HFFc6 (cell line): ENCODE measurements around the gene HSD17B14. TPM values are rescaled to one million over a fixed set of nuclear protein-coding genes. Genes with fewer than 3 reads are reported as not detected.
"Not testable (repeated sequence)": the region's sequence is repeated elsewhere in the genome, so short reads cannot be mapped to it uniquely, and the experiment has no call there.

ENCODE experiments used
- DNase-seq: peaks from one replicate; pipeline ENCODE4 v3.0.0-alpha.2; 2018
- H3K27ac Mint-ChIP-seq: 2 replicates; pipeline ENCODE4 v1.8.0; 2020; ENCODE audit warnings: mild to moderate bottlenecking, mixed read lengths
- H3K27me3 Mint-ChIP-seq: 2 replicates; pipeline ENCODE4 v1.8.0; 2021; ENCODE audit warnings: mild to moderate bottlenecking, moderate library complexity, mixed read lengths; ENCODE audit not compliant: insufficient read depth
- H3K36me3 Mint-ChIP-seq: 2 replicates; pipeline ENCODE4 v1.8.0; 2021; ENCODE audit warnings: low read depth, mixed read lengths
- H3K4me1 Mint-ChIP-seq: 2 replicates; pipeline ENCODE4 v1.8.0; 2020; ENCODE audit warnings: low read depth, mixed read lengths
- H3K4me3 Mint-ChIP-seq: 2 replicates; pipeline ENCODE4 v1.8.0; 2020; ENCODE audit warnings: mild to moderate bottlenecking, moderate library complexity, mixed read lengths
- H3K9me3 Mint-ChIP-seq: 2 replicates; pipeline ENCODE4 v1.8.0; 2020; ENCODE audit warnings: mild to moderate bottlenecking, mixed read lengths
- CTCF ChIP-seq: fragments of 200-600 bp; sonication (generic); IDR thresholded peaks from 2 replicates; pipeline ENCODE4 v1.5.0; 2021; ENCODE audit warnings: antibody characterized with exemption, mild to moderate bottlenecking
- total RNA-seq, 6 experiments: library from RNA; stranded (reverse); fragmentation: NEBNext Ultra II Directional; extraction: Animal tissue kit (Norgen Biotek cat#: 25700); gene quantifications; 2 replicates in 1 of 6; 3 replicates in 5 of 6; pipeline ENCODE4 v1.2.3, GENCODE V29; 2021

HSD17B14 gene
- total RNA-seq, 6 experiments from 2014 or later = 2.9 to 10.0 (median 8.9) TPM

GRCh38 chr19:48878196-48879024 is 42.1 kb upstream of the HSD17B14 start:
- Mint-ChIP-seq H3K4me1 (peaks cover 30% of the 10 kb centered on the region), H3K9me3 (peaks cover 23% of the 10 kb centered on the region), H3K27me3 (peaks cover 76% of the 10 kb centered on the region), H3K36me3 (peaks cover 63% of the 10 kb centered on the region), H3K27ac (peak overlapping the region; percentile 68), H3K4me3 (peak overlapping the region; percentile 56)
- TF ChIP-seq CTCF = no peak
- DNase-seq = no peak

- TF ChIP-seq CTCF = no peak
- peaks cover 82% of the 10 kb centered on the region for H3K27me3 Mint-ChIP-seq
- H3K4me1 Mint-ChIP-seq = peaks cover 32% of the 10 kb centered on the region
- H3K27ac Mint-ChIP-seq = peak overlapping the region; percentile 68
- H3K9me3 Mint-ChIP-seq = peaks cover 26% of the 10 kb centered on the region
- peaks cover 66% of the 10 kb centered on the region for H3K36me3 Mint-ChIP-seq
- no peak for DNase-seq
- H3K4me3 Mint-ChIP-seq = peak overlapping the region; percentile 56
Measured at GRCh38 chr19:48877855-48878195, 41.5 kb upstream of the HSD17B14 start.

- H3K4me3 Mint-ChIP-seq = peak overlapping the region; percentile 100
- not testable (repeated sequence) for DNase-seq
- peaks cover 23% of the 10 kb centered on the region for H3K9me3 Mint-ChIP-seq
- H3K36me3 Mint-ChIP-seq = peaks cover 64% of the 10 kb centered on the region
- H3K27me3 Mint-ChIP-seq = peaks cover 77% of the 10 kb centered on the region
- H3K27ac Mint-ChIP-seq = peak overlapping the region; percentile 100
- H3K4me1 Mint-ChIP-seq = peaks cover 32% of the 10 kb centered on the region
Measured at GRCh38 chr19:48876043-48876981, 40.0 kb upstream of the HSD17B14 start.

GRCh38 chr19:48874303-48875135 is 38.2 kb upstream of the HSD17B14 start:
- TF ChIP-seq CTCF = peak; percentile 32
- Mint-ChIP-seq H3K27ac (peak overlapping the region; percentile 100), H3K27me3 (peaks cover 63% of the 10 kb centered on the region), H3K4me3 (peak overlapping the region; percentile 100), H3K9me3 (peaks cover 23% of the 10 kb centered on the region), H3K4me1 (peaks cover 32% of the 10 kb centered on the region), H3K36me3 (peaks cover 64% of the 10 kb centered on the region)
- peak; percentile 71 for DNase-seq

- TF ChIP-seq CTCF = 0 out of 2 replicates have a peak, but pooled peaks have one; percentile 1
- H3K27ac Mint-ChIP-seq = peak overlapping the region; percentile 100
- DNase-seq = no peak
- H3K4me3 Mint-ChIP-seq = peak overlapping the region; percentile 100
- peaks cover 58% of the 10 kb centered on the region for H3K27me3 Mint-ChIP-seq
- peaks cover 23% of the 10 kb centered on the region for H3K9me3 Mint-ChIP-seq
- peaks cover 63% of the 10 kb centered on the region for H3K36me3 Mint-ChIP-seq
- H3K4me1 Mint-ChIP-seq = peaks cover 38% of the 10 kb centered on the region
Measured at GRCh38 chr19:48873476-48874302, 37.4 kb upstream of the HSD17B14 start.
